Measurements from ENCODE around the gene TMEM132D.

- no peak for TF ChIP-seq CTCF (IDR thresholded peaks at IDR 0.05)
- TF ChIP-seq ATF1 (CRISPR knock-in tag; IDR thresholded peaks at IDR 0.05) = no peak
- no peak for TF ChIP-seq FOXP1 (CRISPR knock-in tag; IDR thresholded peaks at IDR 0.05; ENCODE audit: borderline replicate concordance)
Measured at GRCh38 chr12:129163861-129164260, 740.0 kb downstream of the TMEM132D start.

All from WTC11 (cell line).